ENCODE data around the gene FMR1.

FMR1 gene

DNA sequence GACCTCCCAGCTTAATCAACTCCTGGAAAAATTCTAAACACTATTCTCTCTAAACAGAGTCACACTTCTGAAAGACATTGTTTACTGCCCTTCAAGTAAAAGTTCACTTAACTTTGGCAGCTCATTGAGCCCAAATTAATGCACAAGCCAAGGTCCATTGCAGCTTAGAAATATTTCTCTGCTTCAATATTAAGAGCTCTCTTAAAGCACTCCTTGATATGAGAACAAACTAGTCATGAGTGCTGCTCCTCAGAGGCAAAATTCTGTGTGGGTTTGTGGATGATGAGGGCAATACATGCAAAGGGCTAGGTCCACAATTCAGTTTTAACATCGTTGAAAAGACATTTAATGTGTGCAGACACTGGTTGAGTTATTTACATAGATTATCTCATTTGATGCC lies 12.8 kb upstream of the FMR1 start:
- Histone ChIP-seq H3K9me3 (ENCODE audit: control insufficient read depth, insufficient read depth, low read depth, low read length) (no peaks in the 10 kb centered on the region; the same call in 1 of the 2 replicates), H3K4me1 (ENCODE audit: control insufficient read depth, insufficient read depth, low read length) (peaks cover 19% of the 10 kb centered on the region; the same call in 1 of the 2 replicates), H3K4me3 (ENCODE audit: low read depth, low read length) (no peak overlapping the region), H3K27ac (ENCODE audit: low read depth, low read length) (no peak overlapping the region; the same call in 1 of the 2 replicates), H3K36me3 (ENCODE audit: control insufficient read depth, insufficient read depth, low read length) (no peaks in the 10 kb centered on the region), H3K27me3 (ENCODE audit: control insufficient read depth, insufficient read depth, low read length) (no peaks in the 10 kb centered on the region; the same call in 1 of the 2 replicates), H3K9ac (ENCODE audit: low read length) (no peak overlapping the region)

DNA sequence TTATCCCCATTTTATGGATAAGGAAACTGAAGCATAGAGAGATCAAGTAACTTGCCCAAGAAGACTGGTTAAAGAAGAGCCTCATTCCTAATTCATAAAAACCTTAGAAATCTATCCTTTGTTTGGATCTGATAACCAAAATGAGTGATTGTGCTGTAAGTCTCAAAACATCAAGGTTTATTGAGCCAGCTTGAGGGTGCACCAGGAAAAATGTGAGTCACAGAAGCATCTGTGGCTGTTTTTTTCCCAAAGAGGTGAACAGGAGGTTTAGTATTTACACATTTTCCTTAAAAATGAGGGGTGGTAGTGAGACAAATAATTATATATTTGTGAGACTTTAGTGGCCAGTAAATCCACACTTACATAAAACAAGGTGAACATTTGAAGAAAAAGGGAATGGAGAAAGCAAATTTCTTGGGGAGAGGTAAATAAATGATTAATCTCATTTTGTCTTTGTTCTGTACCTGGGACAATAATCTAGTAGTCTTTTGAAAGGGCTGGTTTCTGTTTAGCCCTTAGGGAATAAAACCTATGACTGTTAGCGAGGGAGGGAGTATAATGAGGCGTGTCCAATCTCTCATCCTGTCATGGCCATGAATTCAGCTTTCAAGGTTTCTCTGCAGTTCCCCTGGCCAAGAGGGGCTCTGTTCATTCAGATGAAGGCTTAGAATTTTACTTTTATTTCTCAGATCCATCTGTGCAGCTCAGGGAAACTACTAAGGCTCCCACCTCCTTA lies 12.2 kb upstream of the FMR1 start:
- Histone ChIP-seq H3K36me3 (ENCODE audit: control insufficient read depth, insufficient read depth, low read length) (no peaks in the 10 kb centered on the region), H3K27me3 (ENCODE audit: control insufficient read depth, insufficient read depth, low read length) (no peaks in the 10 kb centered on the region; the same call in 1 of the 2 replicates), H3K4me3 (ENCODE audit: low read depth, low read length) (no peak overlapping the region)

DNA sequence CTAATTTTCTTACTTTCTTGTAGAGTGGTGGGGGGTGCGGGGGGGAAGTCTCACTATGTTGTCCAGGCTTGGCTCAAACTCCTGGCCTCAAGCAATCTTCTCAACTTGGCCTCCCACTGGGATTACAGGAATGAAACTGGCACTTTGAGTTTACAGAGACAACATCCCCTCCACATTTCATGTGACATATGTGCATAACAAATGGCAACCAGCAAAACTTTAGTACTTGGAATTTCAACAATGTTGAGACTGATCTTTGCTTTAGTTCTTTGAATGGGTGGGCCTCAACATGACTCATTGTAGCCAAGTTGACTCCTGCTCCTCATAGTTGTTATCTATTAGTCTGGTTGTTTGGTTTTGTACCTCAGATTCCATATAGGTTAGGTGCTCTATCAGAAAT lies 11.4 kb upstream of the FMR1 start:
- Histone ChIP-seq H3K27me3 (ENCODE audit: control insufficient read depth, insufficient read depth, low read length) (no peaks in the 10 kb centered on the region), H3K4me1 (ENCODE audit: control insufficient read depth, insufficient read depth, low read length) (peaks cover 12% of the 10 kb centered on the region; the same call in 1 of the 2 replicates), H3K9ac (ENCODE audit: low read length) (no peak overlapping the region), H3K4me3 (ENCODE audit: low read depth, low read length) (no peak overlapping the region), H3K36me3 (ENCODE audit: control insufficient read depth, insufficient read depth, low read length) (no peaks in the 10 kb centered on the region), H3K9me3 (ENCODE audit: control insufficient read depth, insufficient read depth, low read depth, low read length) (no peaks in the 10 kb centered on the region; the same call in 1 of the 2 replicates), H3K27ac (ENCODE audit: low read depth, low read length) (peak overlapping the region; percentile 70; the same call in 1 of the 2 replicates)

More for the DNA sequence above, 12.2 kb upstream of the FMR1 start:
- Histone ChIP-seq H3K9ac (ENCODE audit: low read length) (no peak overlapping the region), H3K27ac (ENCODE audit: low read depth, low read length) (peak overlapping the region; percentile 63; the same call in 1 of the 2 replicates), H3K9me3 (ENCODE audit: control insufficient read depth, insufficient read depth, low read depth, low read length) (no peaks in the 10 kb centered on the region; the same call in 1 of the 2 replicates), H3K4me1 (ENCODE audit: control insufficient read depth, insufficient read depth, low read length) (peaks cover 14% of the 10 kb centered on the region; the same call in 1 of the 2 replicates)

DNA sequence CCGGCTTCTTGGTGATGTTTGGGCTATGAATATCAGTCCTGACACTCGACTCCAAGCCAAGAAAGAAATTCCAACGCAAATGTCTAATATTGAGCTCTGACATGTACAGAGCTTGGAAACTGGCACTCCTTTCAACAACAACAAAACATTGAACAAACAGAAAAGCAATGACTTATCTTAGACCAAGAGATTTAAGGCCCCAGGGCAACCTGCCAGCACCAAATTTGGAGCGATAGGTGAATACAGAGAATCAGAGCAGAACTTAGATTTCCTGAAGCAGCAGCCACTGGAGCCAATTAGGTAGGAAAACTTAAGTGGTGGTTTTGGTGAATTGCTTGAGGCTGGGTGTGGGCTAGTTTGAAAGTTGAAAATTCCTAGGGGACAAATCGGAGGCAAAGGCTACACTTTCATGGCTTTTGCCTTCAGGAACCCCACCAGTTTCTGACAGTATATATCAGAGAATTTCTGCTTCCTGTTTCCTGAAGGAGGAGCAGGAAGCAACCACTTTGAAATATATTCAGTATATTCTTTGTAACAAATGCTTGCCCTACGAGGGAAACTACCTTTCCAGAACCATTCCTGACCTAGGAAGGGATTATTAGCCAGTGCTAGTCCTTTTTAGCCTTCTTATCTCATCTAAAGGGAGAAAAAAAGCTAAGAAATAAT lies 10.1 kb upstream of the FMR1 start:
- no peaks in the 10 kb centered on the region for H3K27me3 ChIP-seq (ENCODE audit: control insufficient read depth, insufficient read depth, low read length)

DNA sequence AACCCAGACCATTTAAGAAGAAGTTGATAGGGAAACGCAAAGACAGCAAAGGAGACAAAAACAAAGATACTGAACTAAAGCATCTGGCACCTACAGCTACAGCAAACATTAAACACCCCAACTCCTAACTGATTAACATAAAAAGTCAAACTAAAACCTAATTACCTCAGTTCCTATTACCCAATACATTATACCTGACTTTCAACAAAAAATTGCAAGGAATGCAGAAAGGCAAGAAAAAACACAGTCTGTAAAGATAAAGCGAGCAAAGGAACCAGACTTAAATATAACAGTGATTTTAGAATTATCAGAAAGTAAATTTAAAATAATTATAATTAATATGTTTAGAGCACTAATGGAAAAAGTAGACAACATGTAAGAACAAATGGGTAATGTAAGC lies 9.4 kb upstream of the FMR1 start:
- Histone ChIP-seq H3K4me3 (ENCODE audit: low read depth, low read length) (no peak overlapping the region), H3K27me3 (ENCODE audit: control insufficient read depth, insufficient read depth, low read length) (no peaks in the 10 kb centered on the region), H3K36me3 (ENCODE audit: control insufficient read depth, insufficient read depth, low read length) (no peaks in the 10 kb centered on the region), H3K4me1 (ENCODE audit: control insufficient read depth, insufficient read depth, low read length) (peaks cover 12% of the 10 kb centered on the region; the same call in 1 of the 2 replicates), H3K9ac (ENCODE audit: low read length) (no peak overlapping the region), H3K27ac (ENCODE audit: low read depth, low read length) (no peak overlapping the region), H3K9me3 (ENCODE audit: control insufficient read depth, insufficient read depth, low read depth, low read length) (no peaks in the 10 kb centered on the region)

More for the DNA sequence above, 10.1 kb upstream of the FMR1 start:
- Histone ChIP-seq H3K36me3 (ENCODE audit: control insufficient read depth, insufficient read depth, low read length) (no peaks in the 10 kb centered on the region), H3K9me3 (ENCODE audit: control insufficient read depth, insufficient read depth, low read depth, low read length) (no peaks in the 10 kb centered on the region; the same call in 1 of the 2 replicates), H3K27ac (ENCODE audit: low read depth, low read length) (peak overlapping the region; percentile 70; the same call in 1 of the 2 replicates), H3K4me3 (ENCODE audit: low read depth, low read length) (no peak overlapping the region), H3K9ac (ENCODE audit: low read length) (no peak overlapping the region), H3K4me1 (ENCODE audit: control insufficient read depth, insufficient read depth, low read length) (peaks cover 12% of the 10 kb centered on the region; the same call in 1 of the 2 replicates)

DNA sequence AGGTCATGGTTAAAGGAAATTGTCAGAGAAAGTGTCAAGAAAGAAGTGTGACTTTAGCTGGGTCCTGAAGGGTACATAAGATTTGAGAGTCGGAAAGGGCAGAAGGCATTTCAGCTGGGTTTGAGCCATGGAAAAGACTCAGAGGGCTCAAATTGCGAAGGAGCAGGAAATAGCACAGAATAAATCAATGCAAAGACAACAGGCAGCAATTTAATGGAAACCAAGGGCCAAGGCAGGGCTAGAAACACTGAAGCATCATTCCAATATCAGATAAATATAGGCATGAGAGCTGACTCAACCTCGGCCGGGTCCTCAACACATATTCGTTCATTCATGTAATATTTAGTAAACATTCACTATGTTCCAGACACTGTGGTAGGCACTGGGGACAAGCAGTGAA lies 3.6 kb upstream of the FMR1 start:
- Histone ChIP-seq H3K9me3 (ENCODE audit: control insufficient read depth, insufficient read depth, low read depth, low read length) (no peaks in the 10 kb centered on the region), H3K27me3 (ENCODE audit: control insufficient read depth, insufficient read depth, low read length) (0 out of 2 replicates have a peak, but pooled peaks cover 4% of the 10 kb centered on the region), H3K36me3 (ENCODE audit: control insufficient read depth, insufficient read depth, low read length) (no peaks in the 10 kb centered on the region), H3K9ac (ENCODE audit: low read length) (no peak overlapping the region), H3K4me1 (ENCODE audit: control insufficient read depth, insufficient read depth, low read length) (no peaks in the 10 kb centered on the region), H3K4me3 (ENCODE audit: low read depth, low read length) (no peak overlapping the region), H3K27ac (ENCODE audit: low read depth, low read length) (no peak overlapping the region)

DNA sequence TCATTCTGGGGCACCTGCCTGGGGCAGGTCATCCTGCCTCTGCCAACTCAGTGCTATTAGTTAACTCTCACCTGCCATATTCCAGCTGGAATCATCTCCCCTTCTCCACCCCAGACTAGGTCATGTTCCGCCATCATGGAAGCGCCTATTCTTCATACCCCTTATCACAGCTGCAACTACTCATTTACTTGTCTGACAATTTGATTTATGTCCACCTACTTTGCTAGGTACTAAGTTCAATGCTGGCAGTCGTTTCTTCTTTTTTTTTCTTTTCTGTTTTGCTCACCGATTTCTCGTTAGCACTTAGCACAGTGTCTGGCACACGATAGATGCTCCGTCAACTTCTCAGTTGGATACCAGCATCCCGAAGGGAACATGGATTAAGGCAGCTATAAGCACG lies 1.1 kb upstream of the FMR1 start:
- Histone ChIP-seq H3K4me3 (ENCODE audit: low read depth, low read length) (no peak overlapping the region), H3K27ac (ENCODE audit: low read depth, low read length) (no peak overlapping the region), H3K27me3 (ENCODE audit: control insufficient read depth, insufficient read depth, low read length) (0 out of 2 replicates have a peak, but pooled peaks cover 4% of the 10 kb centered on the region), H3K36me3 (ENCODE audit: control insufficient read depth, insufficient read depth, low read length) (no peaks in the 10 kb centered on the region), H3K4me1 (ENCODE audit: control insufficient read depth, insufficient read depth, low read length) (peaks cover 11% of the 10 kb centered on the region), H3K9me3 (ENCODE audit: control insufficient read depth, insufficient read depth, low read depth, low read length) (no peaks in the 10 kb centered on the region), H3K9ac (ENCODE audit: low read length) (no peak overlapping the region)

DNA sequence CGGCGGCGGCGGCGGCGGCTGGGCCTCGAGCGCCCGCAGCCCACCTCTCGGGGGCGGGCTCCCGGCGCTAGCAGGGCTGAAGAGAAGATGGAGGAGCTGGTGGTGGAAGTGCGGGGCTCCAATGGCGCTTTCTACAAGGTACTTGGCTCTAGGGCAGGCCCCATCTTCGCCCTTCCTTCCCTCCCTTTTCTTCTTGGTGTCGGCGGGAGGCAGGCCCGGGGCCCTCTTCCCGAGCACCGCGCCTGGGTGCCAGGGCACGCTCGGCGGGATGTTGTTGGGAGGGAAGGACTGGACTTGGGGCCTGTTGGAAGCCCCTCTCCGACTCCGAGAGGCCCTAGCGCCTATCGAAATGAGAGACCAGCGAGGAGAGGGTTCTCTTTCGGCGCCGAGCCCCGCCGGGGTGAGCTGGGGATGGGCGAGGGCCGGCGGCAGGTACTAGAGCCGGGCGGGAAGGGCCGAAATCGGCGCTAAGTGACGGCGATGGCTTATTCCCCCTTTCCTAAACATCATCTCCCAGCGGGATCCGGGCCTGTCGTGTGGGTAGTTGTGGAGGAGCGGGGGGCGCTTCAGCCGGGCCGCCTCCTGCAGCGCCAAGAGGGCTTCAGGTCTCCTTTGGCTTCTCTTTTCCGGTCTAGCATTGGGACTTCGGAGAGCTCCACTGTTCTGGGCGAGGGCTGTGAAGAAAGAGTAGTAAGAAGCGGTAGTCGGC lies 528 bp downstream of the FMR1 start:
- H3K9ac ChIP-seq (ENCODE audit: low read length) = peak overlapping the region; percentile 91
- peaks cover 21% of the 10 kb centered on the region for H3K4me1 ChIP-seq (ENCODE audit: control insufficient read depth, insufficient read depth, low read length)
- H3K27me3 ChIP-seq (ENCODE audit: control insufficient read depth, insufficient read depth, low read length) = 0 out of 2 replicates have a peak, but pooled peaks cover 4% of the 10 kb centered on the region
- H3K4me3 ChIP-seq (ENCODE audit: low read depth, low read length) = peak overlapping the region; percentile 91
- H3K36me3 ChIP-seq (ENCODE audit: control insufficient read depth, insufficient read depth, low read length) = no peaks in the 10 kb centered on the region
- no peaks in the 10 kb centered on the region for H3K9me3 ChIP-seq (ENCODE audit: control insufficient read depth, insufficient read depth, low read depth, low read length)
- peak overlapping the region; percentile 88; the same call in 1 of the 2 replicates for H3K27ac ChIP-seq (ENCODE audit: low read depth, low read length)

DNA sequence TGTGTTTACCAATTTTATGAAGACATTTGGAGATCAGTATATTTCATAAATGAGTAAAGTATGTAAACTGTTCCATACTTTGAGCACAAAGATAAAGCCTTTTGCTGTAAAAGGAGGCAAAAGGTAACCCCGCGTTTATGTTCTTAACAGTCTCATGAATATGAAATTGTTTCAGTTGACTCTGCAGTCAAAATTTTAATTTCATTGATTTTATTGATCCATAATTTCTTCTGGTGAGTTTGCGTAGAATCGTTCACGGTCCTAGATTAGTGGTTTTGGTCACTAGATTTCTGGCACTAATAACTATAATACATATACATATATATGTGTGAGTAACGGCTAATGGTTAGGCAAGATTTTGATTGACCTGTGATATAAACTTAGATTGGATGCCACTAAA lies 1.9 kb downstream of the FMR1 start:
- Histone ChIP-seq H3K4me1 (ENCODE audit: control insufficient read depth, insufficient read depth, low read length) (peaks cover 30% of the 10 kb centered on the region), H3K9me3 (ENCODE audit: control insufficient read depth, insufficient read depth, low read depth, low read length) (no peaks in the 10 kb centered on the region), H3K4me3 (ENCODE audit: low read depth, low read length) (peak overlapping the region; percentile 91), H3K27me3 (ENCODE audit: control insufficient read depth, insufficient read depth, low read length) (0 out of 2 replicates have a peak, but pooled peaks cover 4% of the 10 kb centered on the region), H3K27ac (ENCODE audit: low read depth, low read length) (no peak overlapping the region), H3K36me3 (ENCODE audit: control insufficient read depth, insufficient read depth, low read length) (no peaks in the 10 kb centered on the region), H3K9ac (ENCODE audit: low read length) (peak overlapping the region; percentile 91)

DNA sequence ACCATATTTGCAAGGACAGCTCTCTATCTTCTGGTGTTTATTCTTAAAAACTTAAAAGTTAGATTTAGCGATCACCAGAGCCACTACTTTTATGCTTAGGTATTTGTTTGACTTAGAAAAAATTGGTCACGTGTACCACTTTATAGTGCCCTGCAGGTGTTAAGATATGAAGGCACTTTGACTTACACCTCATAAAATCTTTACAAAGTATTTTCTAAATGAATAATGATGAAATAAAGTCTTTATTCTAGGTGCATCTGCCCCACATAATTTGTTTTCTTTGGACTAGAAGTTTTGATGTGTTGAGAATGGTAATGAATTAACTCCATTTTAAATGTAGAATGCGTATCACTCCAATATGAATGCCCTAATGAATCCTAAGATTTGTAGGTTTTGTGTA lies 2.9 kb downstream of the FMR1 start:
- peak overlapping the region; percentile 91; the same call in 1 of the 2 replicates for H3K4me3 ChIP-seq (ENCODE audit: low read depth, low read length)
- peaks cover 30% of the 10 kb centered on the region for H3K4me1 ChIP-seq (ENCODE audit: control insufficient read depth, insufficient read depth, low read length)
- no peaks in the 10 kb centered on the region for H3K36me3 ChIP-seq (ENCODE audit: control insufficient read depth, insufficient read depth, low read length)
- H3K27me3 ChIP-seq (ENCODE audit: control insufficient read depth, insufficient read depth, low read length) = 0 out of 2 replicates have a peak, but pooled peaks cover 4% of the 10 kb centered on the region
- no peak overlapping the region for H3K27ac ChIP-seq (ENCODE audit: low read depth, low read length)
- H3K9ac ChIP-seq (ENCODE audit: low read length) = no peak overlapping the region
- H3K9me3 ChIP-seq (ENCODE audit: control insufficient read depth, insufficient read depth, low read depth, low read length) = no peaks in the 10 kb centered on the region

All from HUES6 (cell line).